DND-41 (cell line): ENCODE data around the gene OR6X1.

Experiments used
- ATAC-seq: fragments of 200-7000 bp; cut with Tn5 transposase; 3 replicates; pipeline ENCODE4 v1.9.1; 2021; ENCODE audit warnings: low read depth; ENCODE audit not compliant: insufficient read depth
- DNase-seq: peaks from one replicate; pipeline ENCODE4 v3.0.0-alpha.2; 2020
- H2AFZ ChIP-seq: 2 replicates; pipeline ENCODE4 v1.6.0; 2012; ENCODE audit warnings: low read depth, low read length
- H3K27ac ChIP-seq: 2 replicates; pipeline ENCODE4 v1.5.1; 2012; ENCODE audit warnings: low read length, inconsistent platforms
- H3K27me3 ChIP-seq: fragments of 200-600 bp; sonication (generic); 2 replicates; pipeline ENCODE4 v1.6.0; 2012; ENCODE audit warnings: low read length, mild to moderate bottlenecking, inconsistent platforms; ENCODE audit not compliant: insufficient read depth, poor library complexity
- H3K36me3 ChIP-seq: 2 replicates; pipeline ENCODE4 v1.5.1; 2012; ENCODE audit warnings: low read length, inconsistent platforms; ENCODE audit not compliant: insufficient read depth
- H3K4me1 ChIP-seq: 2 replicates; pipeline ENCODE4 v1.5.1; 2012; ENCODE audit warnings: mild to moderate bottlenecking, low read length; ENCODE audit not compliant: insufficient read depth
- H3K4me2 ChIP-seq: 2 replicates; pipeline ENCODE4 v1.6.0; 2012; ENCODE audit warnings: mild to moderate bottlenecking, moderate library complexity, low read length, inconsistent platforms; ENCODE audit not compliant: insufficient read depth
- H3K4me3 ChIP-seq, 2 experiments: fragments of 200-600 bp in 1 of 2; shearing (Covaris generic) in 1 of 2; 2 replicates each; pipeline ENCODE4 v1.5.1; 2012 to 2016; ENCODE audit warnings: inconsistent platforms in 2 of 2, low read length in 2 of 2, mild to moderate bottlenecking in 2 of 2, low read depth in 1 of 2, moderate library complexity in 1 of 2
- H3K79me2 ChIP-seq: 2 replicates; pipeline ENCODE4 v1.6.0; 2012; ENCODE audit warnings: low read length, inconsistent platforms; ENCODE audit not compliant: insufficient read depth
- H3K9ac ChIP-seq: 2 replicates; pipeline ENCODE4 v1.6.0; 2012; ENCODE audit warnings: low read depth, mild to moderate bottlenecking, inconsistent platforms, low read length, moderate library complexity
- H3K9me3 ChIP-seq: 2 replicates; pipeline ENCODE4 v1.5.1; 2012; ENCODE audit warnings: low read length, moderate library complexity, mild to moderate bottlenecking, inconsistent platforms; ENCODE audit not compliant: insufficient read depth, severe bottlenecking
- H4K20me1 ChIP-seq: 2 replicates; pipeline ENCODE4 v1.6.0; 2012; ENCODE audit warnings: low read length; ENCODE audit not compliant: insufficient read depth
- CTCF ChIP-seq: IDR thresholded peaks from 2 replicates; pipeline ENCODE4 v1.5.1; 2012; ENCODE audit warnings: borderline replicate concordance, low read length, moderate library complexity, mild to moderate bottlenecking; ENCODE audit not compliant: poor library complexity, severe bottlenecking; ENCODE audit errors: extremely low read depth
- EZH2 ChIP-seq: IDR thresholded peaks from 3 replicates; pipeline ENCODE4 v1.6.1; 2012; ENCODE audit warnings: borderline replicate concordance, low read depth, mild to moderate bottlenecking, moderate library complexity, low read length, inconsistent platforms; ENCODE audit not compliant: severe bottlenecking

OR6X1 gene

DNA sequence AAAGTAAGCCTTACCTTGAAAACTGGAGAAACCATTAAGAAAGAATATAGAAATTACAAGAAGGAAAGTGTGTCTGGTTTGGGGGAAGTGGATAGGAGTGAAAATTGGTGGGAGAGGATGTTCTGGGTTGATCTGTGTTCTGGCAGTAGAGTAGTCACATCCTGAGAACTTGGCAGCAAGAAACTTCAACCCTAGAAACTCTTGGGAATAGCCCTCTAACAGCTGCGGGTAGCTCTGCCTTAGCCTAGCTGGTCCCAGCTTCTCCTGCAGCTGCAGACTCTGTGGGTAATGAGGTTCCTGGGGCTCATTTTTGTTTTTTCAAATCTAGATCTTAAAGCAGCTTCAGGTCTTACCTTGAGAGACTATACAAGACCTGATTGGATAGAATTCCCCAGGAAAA, 24.2 kb upstream of the OR6X1 start:
- no peak for DNase-seq
- H3K27ac ChIP-seq = no peak overlapping the region
- H3K36me3 ChIP-seq = no peaks in the 10 kb centered on the region
- H3K4me3 ChIP-seq = no peak overlapping the region
- no peaks in the 10 kb centered on the region for H3K79me2 ChIP-seq
- H2AFZ ChIP-seq = no peak overlapping the region
- no peak overlapping the region for H3K4me2 ChIP-seq
- ATAC-seq = no peak
- H3K4me1 ChIP-seq = no peaks in the 10 kb centered on the region
- H3K27me3 ChIP-seq = no peaks in the 10 kb centered on the region
- no peaks in the 10 kb centered on the region for H3K9me3 ChIP-seq
- no peaks in the 10 kb centered on the region for H4K20me1 ChIP-seq
- no peak for TF ChIP-seq EZH2
- no peak for TF ChIP-seq CTCF
- no peak overlapping the region for H3K9ac ChIP-seq

DNA sequence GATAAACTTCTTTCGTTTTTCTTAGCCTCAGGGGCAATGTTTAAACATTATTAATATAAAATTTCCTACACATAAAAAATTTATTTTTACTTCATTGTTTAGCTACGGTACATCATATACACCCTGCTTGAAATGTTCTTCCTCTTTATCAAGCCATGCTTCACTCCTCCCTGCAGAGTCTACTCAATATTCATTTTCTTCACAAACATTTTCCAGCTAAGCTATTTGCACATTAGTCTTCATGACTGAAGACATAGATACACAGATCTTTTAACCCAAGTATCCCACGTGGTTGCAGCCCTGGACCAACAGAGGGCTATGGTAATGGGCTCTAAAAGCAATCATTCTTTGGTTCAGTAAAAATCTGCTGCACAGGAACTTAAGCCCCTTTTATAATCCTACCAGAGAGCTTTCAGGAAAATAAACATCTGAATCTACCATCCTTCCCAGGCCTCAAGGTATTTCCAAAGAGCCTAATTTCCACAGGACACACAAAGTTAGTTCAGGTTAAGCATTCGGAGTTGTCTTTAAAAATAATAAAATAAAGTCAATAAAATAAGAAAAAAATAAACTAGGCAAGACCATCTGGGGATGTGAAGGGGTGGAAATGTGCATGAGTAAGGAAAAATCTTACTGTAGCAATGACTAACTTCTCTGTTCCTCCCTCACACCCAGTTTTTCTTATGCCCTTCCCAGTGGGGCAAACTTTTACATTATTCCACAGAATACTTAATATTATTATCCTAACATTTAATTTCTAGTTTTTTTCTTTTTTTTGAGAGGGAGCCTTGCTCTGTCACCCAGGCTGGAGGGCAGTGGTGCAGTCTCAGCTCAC, 21.6 kb upstream of the OR6X1 start:
- TF ChIP-seq EZH2 (no peak), CTCF (no peak)
- Histone ChIP-seq H3K79me2 (no peaks in the 10 kb centered on the region), H2AFZ (no peak overlapping the region), H3K9ac (no peak overlapping the region), H3K27me3 (no peaks in the 10 kb centered on the region), H3K9me3 (no peaks in the 10 kb centered on the region), H3K36me3 (no peaks in the 10 kb centered on the region), H4K20me1 (no peaks in the 10 kb centered on the region), H3K4me2 (no peak overlapping the region), H3K4me3 (no peak overlapping the region), H3K27ac (no peak overlapping the region), H3K4me1 (no peaks in the 10 kb centered on the region)
- no peak for ATAC-seq
- DNase-seq = no peak

- Histone ChIP-seq H3K27me3 (no peaks in the 10 kb centered on the region), H3K9me3 (no peaks in the 10 kb centered on the region), H3K36me3 (no peaks in the 10 kb centered on the region), H3K27ac (no peak overlapping the region), H3K79me2 (no peaks in the 10 kb centered on the region), H3K4me2 (no peak overlapping the region), H2AFZ (no peak overlapping the region), H3K9ac (no peak overlapping the region), H4K20me1 (no peaks in the 10 kb centered on the region), H3K4me1 (no peaks in the 10 kb centered on the region), H3K4me3 (no peak overlapping the region)
- DNase-seq (no peak), ATAC-seq (no peak)
- TF ChIP-seq EZH2 = no peak
- no peak for TF ChIP-seq CTCF
Observed at GRCh38 chr11:123775289-123775688, 21.0 kb upstream of the OR6X1 start.

DNA sequence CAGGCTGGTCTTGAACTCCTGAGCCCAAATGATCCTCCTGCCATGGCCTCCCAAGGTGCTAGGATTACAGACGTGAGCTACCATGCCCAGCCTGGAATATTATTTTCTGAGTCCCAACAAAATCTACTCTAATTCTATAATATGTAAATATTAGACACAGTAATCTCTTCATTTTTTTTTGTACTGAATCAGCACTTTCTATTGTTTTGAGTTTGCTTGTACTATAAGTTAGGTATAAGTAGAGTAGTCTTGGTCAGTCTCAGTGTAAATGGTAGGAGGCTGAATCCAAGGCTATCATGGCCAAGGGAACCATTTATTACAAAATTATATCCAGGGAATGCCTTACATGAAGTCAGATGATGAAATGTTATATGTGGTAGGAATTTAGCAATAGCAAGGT, 19.6 kb upstream of the OR6X1 start:
- H3K36me3 ChIP-seq = no peaks in the 10 kb centered on the region
- ATAC-seq (no peak), DNase-seq (no peak)
- H3K9ac ChIP-seq = no peak overlapping the region
- no peaks in the 10 kb centered on the region for H3K9me3 ChIP-seq
- H3K4me2 ChIP-seq = no peak overlapping the region
- no peaks in the 10 kb centered on the region for H3K79me2 ChIP-seq
- H2AFZ ChIP-seq = no peak overlapping the region
- H4K20me1 ChIP-seq = no peaks in the 10 kb centered on the region
- no peaks in the 10 kb centered on the region for H3K4me1 ChIP-seq
- H3K27me3 ChIP-seq = no peaks in the 10 kb centered on the region
- TF ChIP-seq EZH2 (no peak), CTCF (no peak)
- H3K27ac ChIP-seq = no peak overlapping the region
- no peak overlapping the region for H3K4me3 ChIP-seq
